OCI-LY7 (cell line): ENCODE results near the gene EYS.

Experiments used
- CTCF ChIP-seq: fragments of 200-600 bp; sonication (generic); conservative IDR thresholded peaks from 2 replicates; pipeline ENCODE4 v1.5.1; 2014; ENCODE audit warnings: mild to moderate bottlenecking, antibody characterized with exemption, low read length, moderate library complexity, mixed read lengths
- EZH2phosphoT487 ChIP-seq: fragments of 200-600 bp; sonication (generic); IDR thresholded peaks from 2 replicates; pipeline ENCODE4 v1.6.1; 2018; ENCODE audit warnings: low read depth, borderline replicate concordance, mild to moderate bottlenecking, mixed run types, antibody characterized with exemption, low read length, moderate library complexity, mixed read lengths

- TF ChIP-seq CTCF = no peak
- no peak for TF ChIP-seq EZH2phosphoT487
Observed at GRCh38 chr6:63734923-63735322, 1972.1 kb downstream of the EYS start.
